ENCODE results near the gene TBC1D5.
"Not testable (repeated sequence)": the region's sequence is repeated elsewhere in the genome, so short reads cannot be mapped to it uniquely, and the experiment has no call there.

TBC1D5 gene

DNA sequence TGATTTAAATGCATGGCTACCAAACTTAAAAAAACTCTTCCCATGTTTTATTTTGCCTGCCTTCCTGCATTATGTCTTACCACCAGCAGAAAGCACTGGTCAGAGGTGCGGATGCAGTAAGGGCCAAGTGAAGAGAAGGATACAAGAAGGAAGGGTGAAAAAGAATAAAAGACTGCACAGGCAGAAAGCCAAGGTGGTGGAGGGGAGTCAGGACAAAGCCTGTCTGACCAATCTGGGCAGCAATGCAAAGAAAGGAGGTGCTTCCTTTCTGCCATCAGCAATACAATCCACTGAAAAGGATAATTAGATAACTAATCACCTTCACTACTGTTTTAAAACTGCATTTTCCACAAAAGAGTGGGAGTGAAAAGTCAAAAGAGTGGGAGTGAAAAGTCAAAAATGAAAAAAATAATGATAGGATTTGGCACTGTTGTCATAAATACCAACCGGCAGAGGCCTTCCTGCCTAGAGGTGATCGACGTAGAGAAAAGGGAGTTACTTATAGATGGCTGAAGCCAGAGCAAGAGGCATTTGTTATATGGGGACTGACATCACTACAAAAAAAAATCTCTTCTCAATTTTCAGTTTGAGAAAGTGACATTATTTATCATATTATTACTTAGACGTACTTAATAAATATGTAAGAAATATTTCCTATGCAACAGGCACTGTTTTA, 385.3 kb downstream of the TBC1D5 start:
- DNase-seq (ENCODE audit: low spot score), result no peak
- FAIRE-seq, result no peak

GRCh38 chr3:17356585-17356984, 385.8 kb downstream of the TBC1D5 start:
- FAIRE-seq, result no peak
- DNase-seq (ENCODE audit: low spot score), result no peak

DNA sequence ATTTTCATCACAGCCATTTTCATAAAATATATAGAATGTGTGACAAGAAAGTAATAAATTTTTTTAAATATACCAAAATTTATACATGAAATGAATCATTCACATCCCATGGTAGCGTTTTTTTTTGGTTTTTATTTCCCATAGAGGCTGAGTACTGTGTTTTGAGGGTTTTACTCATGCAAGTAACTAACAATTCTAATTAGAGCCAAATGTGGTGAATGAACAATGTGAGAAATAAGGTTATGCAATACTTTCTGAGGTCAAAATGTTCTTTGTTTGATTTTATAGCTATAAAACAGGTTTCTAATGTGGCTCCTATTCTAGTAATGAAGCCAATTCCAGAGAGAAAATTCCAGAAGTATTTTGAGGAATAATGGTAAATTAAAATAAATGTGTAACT, 386.8 kb downstream of the TBC1D5 start:
- FAIRE-seq (no peak), DNase-seq (ENCODE audit: low spot score) (no peak)

DNA sequence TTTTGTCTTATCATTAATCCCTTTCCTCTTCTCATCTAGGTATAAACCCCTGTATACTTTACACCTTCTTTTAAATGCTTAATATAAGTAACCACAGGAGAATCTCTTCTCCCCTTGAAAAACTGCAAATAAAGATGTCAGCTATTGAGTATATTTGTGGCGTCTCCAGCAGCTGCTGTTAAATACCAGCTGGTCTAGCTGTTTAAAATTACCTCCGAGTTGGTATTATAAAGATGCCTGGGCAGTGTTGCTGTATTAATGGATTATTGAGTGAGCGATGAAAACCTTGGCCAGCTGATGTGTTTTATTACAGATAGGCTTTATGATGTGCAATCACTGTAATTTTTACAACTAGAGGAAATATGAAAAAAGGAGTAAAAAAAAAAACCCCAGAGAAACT, 388.1 kb downstream of the TBC1D5 start:
- DNase-seq (ENCODE audit: low spot score) (no peak), FAIRE-seq (no peak)

GRCh38 chr3:17352620-17353019, 389.8 kb downstream of the TBC1D5 start:
- no peak for FAIRE-seq

DNA sequence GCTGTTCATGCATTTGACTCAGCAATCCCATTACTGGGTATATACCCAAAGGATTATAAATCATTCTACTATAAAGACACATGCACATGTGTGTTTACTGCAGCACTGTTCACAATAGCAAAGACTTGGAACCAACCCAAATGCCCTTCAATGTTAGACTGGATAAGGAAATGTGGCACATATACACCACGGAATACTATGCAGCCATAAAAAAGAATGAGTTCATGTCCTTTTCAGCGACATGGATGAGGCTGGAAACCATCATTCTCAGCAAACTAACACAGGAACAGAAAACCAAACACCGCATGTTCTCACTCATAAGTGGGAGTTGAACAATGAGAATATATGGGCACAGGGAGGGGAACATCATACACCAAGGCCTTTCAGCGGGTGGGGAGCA, 391.2 kb downstream of the TBC1D5 start:
- not testable (repeated sequence) for FAIRE-seq; DNase-seq (ENCODE audit: low spot score)

More at GRCh38 chr3:17352620-17353019, 389.8 kb downstream of the TBC1D5 start:
- no peak for DNase-seq (ENCODE audit: low spot score)

- no peak for DNase-seq (ENCODE audit: low spot score)
- no peak for FAIRE-seq
These were observed 393.3 kb downstream of the TBC1D5 start for GRCh38 chr3:17349093-17349492.

DNA sequence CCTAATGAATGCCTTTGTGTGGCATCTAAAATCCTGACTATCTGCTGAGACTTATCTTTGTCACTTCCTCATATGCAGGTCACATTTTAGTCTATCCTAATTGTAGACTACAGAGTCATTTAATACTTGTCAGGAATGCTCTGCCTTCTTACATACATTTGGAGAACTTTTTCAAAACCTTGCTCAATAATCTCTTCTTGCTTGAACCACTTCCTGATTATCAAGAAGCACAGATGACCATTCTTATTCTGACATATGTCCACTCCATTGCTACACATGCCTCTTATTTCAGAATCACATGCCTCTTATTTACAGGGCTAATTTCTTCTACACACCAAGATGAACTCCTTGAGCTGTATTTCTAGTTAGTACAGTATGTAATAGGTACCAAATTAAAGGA, 400.3 kb downstream of the TBC1D5 start:
- no peak for DNase-seq (ENCODE audit: low spot score)
- FAIRE-seq, result no peak

DNA sequence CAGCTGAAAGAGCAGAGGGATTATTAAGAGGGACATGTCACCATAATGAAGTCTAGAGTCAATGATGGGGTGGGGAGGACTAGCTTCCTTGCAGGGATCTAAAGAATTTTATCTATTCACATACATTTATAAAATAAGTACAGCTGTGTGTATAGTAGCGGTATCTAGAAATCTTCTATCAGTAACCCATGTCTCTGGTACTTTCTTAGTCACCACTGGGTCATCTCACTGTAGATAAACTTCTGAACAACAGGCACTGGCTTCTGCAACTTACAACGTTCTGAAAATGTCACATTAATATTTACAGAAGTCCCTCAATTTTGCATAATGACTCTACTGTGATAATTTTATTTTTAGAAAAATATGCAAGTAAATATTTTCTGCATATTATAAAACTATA, 401.7 kb downstream of the TBC1D5 start:
- FAIRE-seq (no peak), DNase-seq (ENCODE audit: low spot score) (no peak)

GRCh38 chr3:17340261-17340660, 402.2 kb downstream of the TBC1D5 start:
- no peak for DNase-seq (ENCODE audit: low spot score)
- FAIRE-seq, result no peak

- no peak for DNase-seq (ENCODE audit: low spot score)
- FAIRE-seq, result no peak
These were observed 403.3 kb downstream of the TBC1D5 start for GRCh38 chr3:17339132-17339575.

GRCh38 chr3:17336291-17336690, 406.1 kb downstream of the TBC1D5 start:
- DNase-seq (ENCODE audit: low spot score) (no peak), FAIRE-seq (no peak)

GRCh38 chr3:17333893-17334292, 408.5 kb downstream of the TBC1D5 start:
- FAIRE-seq, result no peak
- DNase-seq (ENCODE audit: low spot score), result no peak

GRCh38 chr3:17333446-17333845, 409.0 kb downstream of the TBC1D5 start:
- no peak for DNase-seq (ENCODE audit: low spot score)
- FAIRE-seq, result no peak

DNA sequence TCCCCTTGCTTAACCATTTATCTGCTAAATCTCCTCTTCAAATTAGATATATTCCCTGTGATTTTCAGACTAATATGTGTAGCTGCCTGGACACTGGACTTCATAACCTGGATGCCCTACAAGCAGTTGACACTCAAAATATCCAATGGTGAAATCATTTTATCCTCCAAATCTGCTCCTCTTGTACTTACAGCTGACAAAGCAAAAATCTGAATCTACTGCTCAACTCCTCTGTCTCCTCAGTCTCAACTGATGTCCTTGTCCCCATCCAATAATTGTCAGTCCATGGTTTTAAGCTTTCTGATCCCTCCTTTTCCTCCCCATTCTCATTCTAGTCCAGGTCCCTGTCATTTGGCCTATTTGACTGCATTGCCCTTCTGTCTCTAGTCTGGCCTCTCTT, 411.8 kb downstream of the TBC1D5 start:
- no peak for DNase-seq (ENCODE audit: low spot score)

DNA sequence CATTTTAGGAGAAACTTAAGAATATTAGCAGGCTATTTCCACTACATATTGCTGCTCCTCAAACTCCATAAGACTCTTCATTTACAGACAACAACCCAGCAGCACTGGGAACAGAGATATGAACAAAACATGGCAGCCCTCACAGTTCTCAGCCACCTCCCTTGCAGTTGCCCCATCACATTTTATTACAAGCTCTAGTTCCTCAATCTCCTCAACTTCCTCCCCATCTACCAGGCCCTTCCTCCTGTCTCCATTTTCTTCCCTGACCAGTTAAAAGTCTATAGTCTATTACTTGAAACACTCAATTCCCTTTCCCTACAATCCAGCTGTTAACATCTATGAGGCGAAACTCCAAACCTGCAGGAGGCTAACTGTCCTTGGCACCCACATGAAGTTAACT, 412.5 kb downstream of the TBC1D5 start:
- FAIRE-seq (no peak), DNase-seq (ENCODE audit: low spot score) (no peak)

More for the DNA sequence above, 411.8 kb downstream of the TBC1D5 start:
- no peak for FAIRE-seq

GRCh38 chr3:17322106-17322793, 420.2 kb downstream of the TBC1D5 start:
- no peak for DNase-seq (ENCODE audit: low spot score)
- FAIRE-seq, result no peak

GRCh38 chr3:17320266-17320665, 422.2 kb downstream of the TBC1D5 start:
- FAIRE-seq, result no peak

DNA sequence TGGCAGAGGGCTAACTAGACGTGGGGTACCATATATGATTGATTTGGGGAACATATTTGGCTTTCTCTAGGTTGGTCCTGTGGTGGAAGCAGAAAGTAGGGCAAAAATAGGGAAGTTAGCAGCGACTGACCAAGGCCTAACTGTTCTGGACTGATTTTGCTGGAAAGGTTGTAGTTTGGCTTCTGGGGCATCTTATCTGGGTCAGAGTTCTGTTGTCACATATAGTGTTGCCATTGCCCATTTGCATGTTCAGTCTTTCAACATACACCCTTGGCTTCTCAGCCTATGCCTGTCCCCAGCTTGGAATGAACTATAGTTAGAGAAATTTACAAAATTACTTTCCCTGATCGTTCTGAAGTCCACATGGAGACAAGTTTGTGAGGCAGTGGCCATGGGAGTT, 426.5 kb downstream of the TBC1D5 start:
- no peak for DNase-seq (ENCODE audit: low spot score)
- no peak for FAIRE-seq

More at GRCh38 chr3:17320266-17320665, 422.2 kb downstream of the TBC1D5 start:
- DNase-seq (ENCODE audit: low spot score), result no peak

GRCh38 chr3:17314171-17314570, 428.3 kb downstream of the TBC1D5 start:
- FAIRE-seq, result no peak
- DNase-seq (ENCODE audit: low spot score), result no peak

GRCh38 chr3:17313746-17314145, 428.7 kb downstream of the TBC1D5 start:
- DNase-seq (ENCODE audit: low spot score) (no peak), FAIRE-seq (no peak)

DNA sequence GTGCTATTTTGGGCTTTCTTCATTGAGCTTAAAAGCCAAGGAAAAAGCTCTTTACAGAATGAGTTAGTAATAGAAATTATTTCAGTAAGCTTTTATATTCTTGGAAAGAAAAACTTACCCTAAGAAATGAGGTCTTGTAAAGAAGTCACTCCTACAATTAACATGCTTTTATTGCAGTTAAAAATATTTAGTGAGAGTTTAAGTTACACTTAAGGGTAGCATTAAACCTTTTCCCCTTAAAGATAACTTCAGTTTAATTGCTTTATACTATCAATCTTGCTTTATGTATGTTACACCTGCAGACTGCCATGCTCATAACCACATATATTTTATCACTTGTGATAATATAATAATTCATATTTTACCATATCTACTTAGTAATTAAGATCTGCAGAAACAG, 431.4 kb downstream of the TBC1D5 start:
- no peak for FAIRE-seq
- no peak for DNase-seq (ENCODE audit: low spot score)

DNA sequence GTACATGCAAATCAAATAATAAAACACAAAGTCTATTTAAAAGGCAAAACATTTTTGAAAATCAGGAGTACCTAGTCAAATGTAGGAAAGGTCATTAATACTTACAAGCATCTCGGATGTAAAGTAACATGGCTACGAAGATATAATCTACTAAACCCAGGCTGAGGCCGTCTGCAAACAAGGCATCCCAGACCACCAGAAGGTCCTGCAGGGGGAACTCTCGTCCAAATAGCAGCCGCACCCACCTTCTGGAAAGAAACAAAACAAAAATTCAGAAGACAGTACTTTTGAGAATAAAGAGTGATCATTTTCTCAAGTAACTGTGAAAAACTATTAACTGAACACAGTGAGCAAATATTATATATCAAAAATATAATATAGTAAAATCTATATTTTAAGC, 434.5 kb downstream of the TBC1D5 start:
- no peak for FAIRE-seq
- DNase-seq (ENCODE audit: low spot score), result no peak
